HS-5 (cell line): ENCODE data around the gene POLR1G.
"Not testable (repeated sequence)": the region's sequence is repeated elsewhere in the genome, so short reads cannot be mapped to it uniquely, and the experiment has no call there.

Experiments used
- DNase-seq: peaks from one replicate; pipeline ENCODE4 v3.0.0-alpha.2; 2012; ENCODE audit warnings: low read depth

POLR1G gene

DNA sequence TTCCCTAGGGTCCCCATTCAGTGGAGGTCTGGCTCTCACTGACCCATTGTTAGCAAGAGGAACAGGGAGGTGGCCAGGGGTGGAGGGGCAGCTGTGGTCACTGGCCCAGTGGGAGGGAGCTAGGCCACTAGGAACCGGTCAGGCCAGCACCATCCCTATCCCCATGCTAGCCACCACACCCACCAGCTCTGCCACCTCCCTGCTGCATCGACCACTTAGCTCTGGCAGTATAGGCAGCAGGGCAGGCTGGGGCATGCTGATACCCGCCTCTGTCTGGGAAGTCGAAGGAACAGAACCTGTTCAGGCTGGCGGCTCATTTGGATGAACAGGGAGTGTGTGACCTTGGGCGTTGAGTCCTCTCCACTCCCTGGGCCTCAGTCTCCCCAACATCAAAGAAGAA, 6.3 kb upstream of the POLR1G start:
- no peak for DNase-seq

DNA sequence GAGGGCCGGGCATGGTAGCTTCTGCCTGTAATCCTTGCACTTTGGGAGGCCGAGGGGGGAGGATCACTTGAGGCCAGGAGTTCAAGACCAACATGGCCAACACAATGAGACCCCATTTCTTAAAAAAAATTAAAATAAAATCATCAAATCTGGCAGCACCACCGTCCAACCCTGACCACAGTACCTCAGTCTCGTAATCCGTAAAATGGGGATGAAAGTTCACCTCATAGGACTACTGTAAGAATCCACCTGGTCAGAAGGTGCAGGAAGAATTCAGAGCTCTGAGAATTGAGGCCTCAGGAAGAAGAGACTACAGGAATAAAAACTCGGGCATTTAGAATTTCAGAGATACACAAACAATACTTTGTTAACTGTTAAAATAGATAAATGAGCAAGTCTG, 4.6 kb upstream of the POLR1G start:
- DNase-seq: no peak

DNA sequence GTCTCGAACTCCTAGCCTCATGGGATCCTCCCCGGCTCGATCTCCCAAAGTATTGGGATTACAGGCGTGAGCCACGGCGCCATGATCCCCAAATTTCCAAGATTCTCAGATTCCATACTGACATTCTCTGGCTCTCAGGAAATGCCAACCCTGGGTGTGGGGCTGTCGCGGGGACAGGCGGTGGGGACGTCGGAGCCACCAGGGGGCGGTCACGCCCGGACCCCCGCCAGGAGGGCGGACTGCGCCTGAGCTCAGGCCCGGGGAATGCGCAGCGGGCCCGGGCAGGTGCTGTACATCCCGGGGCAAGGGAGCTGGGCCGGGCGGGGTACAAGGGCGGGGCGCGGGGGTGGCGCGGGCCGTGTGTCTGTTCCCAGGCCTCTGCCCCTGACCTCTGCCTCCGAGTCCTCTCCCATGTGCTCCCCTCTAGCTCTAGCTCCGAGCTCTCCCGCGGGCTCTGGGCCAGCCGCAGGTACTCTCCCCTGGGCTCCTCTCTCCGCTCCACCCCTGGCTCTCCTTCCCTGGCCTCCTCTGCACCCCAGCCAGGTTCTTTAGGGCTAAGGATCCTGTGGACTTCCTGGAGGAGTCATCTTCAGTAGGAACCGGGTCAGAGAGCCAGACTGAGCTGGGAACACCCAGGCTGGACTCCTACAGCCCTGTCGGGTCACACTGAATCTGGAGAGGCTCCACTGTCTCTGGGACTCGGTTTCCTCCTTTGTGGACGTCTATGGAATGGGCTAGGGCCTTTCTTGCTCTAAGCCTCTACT, 4.0 kb upstream of the POLR1G start:
- no peak for DNase-seq

DNA sequence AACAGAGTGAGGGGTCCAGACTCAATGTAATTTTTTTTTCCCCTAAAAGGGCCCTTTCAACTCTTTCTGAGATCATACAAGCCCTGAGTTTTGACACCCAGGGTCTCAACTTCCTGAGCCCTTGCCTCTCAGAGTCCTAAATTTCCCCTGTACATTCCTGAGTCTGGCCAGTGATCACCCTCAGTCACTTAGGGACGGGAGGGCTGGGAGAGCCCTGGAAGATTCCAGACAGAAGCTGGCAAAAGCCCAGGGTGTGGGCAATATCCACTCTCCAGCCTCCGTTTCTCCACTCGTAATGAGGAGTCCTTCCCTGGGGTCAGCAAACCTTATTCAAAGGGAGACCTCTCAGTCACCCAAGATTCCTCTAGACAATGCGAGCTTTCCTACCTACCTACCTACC, 3.2 kb upstream of the POLR1G start:
- no peak for DNase-seq

DNA sequence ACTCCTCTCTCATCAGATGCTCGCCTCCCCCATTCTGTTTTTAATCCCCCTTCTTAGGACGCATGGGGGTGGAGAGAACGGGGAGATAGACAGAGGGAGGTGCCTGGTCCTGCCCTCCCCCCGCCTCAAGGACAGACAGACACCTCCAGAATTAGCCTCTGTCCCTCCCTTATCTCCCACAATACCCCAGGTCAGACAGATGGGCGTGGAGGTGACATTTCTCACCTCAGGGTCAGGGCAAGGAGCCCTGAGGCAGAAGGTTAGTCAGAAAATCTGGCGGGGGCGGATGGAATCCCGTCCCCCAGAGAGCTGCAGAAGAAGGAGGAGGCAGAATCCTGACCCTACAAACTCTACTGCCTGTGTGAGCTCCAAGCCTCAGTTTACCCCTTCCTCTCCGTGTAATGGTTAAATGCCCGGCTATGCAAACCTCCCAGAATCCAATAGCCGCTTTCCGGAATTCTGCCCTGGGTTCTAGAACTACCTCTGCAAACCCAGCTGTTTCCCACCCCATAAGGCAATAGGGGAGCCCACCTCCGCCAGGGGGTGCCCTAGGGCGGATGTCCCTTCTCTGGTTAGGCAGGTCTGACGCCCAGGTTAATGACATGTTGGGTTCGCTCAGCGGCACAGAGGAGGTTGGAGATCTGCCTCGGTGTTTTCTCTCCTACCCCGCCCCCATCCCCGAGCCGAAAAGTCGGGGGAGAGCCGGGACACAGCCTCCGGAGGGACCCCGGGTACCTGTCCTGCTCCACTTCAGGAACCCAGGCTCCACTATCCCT, 2.5 kb upstream of the POLR1G start:
- no peak for DNase-seq

DNA sequence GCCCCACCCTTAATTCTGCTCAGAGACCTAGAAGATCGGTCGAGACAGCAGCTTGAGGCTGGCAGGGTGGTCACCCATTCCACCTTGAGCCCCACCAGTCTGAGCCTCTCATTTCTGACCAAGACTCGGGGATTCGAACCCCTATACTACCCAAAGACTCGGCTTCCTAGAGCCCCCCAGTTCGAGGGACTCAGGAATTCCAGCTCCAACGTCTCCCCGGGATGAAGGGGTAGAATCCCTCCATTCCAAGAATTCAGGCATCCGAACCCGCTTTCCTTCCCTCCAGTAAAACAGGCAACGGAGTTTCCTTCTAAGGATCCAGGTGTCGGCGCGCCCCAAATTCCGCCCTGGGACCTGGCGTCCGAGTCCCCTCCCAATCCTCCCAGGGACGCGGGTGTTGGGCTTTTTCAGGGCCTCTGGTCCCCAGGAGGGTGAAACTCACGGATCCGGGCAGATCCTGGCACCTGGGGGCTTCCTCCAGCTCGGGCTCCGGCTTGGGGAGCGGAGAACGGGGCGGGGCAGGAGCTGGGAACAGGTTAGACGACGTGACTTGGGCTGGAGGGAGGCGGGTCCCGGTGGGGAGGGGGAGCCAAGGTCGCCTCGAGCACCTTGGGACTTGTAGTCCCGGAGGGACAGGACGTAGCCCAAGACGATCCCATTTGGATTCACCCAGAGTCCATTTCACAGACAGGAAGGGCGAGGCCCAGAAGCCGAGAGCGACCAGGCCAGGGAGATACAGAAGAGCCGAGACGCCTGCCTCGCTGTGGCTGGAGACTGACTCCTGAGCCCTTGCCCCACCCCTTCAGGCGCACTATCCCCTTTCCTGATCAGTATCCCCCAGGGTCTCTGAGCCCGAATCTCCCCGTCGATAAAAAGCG, 1.6 kb upstream of the POLR1G start, which contains the start of gene PPP1R13L:
Gene PPP1R13L (minus strand): TSS at position 513 of the 878 bp plus-strand sequence. CDS start 6,751 bp downstream, outside the sequence.
- peak; percentile 80 for DNase-seq

DNA sequence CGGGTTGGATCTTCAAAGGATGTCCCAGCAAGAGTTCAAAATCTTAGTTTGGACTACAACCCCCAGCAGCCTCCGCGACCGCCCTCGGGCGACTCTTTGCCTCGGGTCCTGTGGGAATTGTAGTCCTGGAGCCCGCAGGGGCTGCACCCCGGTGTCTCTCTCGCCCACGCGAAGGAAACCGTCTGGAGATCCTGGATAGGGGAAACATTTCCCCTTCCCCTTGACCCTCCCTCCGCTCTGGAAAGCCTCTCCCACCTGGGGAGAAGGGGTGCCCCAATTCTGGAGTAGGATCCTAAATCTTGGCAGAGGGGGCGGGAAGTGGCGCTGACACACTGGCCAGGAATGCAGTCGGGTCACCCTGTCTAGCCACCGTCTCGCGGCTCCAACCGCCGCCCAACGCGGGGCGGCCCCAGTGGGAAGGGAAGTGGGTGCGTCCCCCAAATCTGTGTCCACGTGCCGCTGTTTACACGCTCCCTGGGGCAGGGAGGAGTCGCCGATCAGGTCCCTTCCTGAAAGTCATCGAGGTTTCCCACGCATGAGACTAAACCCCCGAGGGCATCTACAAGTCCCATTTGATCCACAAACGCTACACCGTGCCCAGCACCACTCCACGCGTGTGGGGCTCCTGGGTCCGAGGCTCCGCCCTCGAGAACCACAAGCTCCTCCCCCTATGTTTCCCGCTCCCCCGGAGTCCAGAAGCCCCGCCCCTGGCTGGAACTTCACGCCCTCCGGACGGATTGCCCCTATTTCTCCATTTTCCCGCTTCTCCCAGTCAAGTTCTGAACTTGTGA, 814 bp upstream of the POLR1G start:
- peak; percentile 92 for DNase-seq

DNA sequence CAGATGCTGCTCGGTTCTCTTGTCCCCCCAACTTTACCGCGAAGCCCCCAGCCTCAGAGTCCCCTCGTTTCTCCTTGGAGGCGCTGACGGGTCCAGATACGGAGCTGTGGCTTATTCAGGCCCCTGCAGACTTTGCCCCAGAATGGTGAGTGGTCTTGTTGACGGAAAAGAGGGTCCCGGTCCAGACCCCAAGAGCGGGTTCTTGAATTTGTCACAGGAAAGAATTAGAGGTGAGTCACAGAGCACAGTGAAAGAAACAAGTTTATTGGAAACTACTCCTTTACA, 589 bp downstream of the POLR1G start:
- DNase-seq: no peak

DNA sequence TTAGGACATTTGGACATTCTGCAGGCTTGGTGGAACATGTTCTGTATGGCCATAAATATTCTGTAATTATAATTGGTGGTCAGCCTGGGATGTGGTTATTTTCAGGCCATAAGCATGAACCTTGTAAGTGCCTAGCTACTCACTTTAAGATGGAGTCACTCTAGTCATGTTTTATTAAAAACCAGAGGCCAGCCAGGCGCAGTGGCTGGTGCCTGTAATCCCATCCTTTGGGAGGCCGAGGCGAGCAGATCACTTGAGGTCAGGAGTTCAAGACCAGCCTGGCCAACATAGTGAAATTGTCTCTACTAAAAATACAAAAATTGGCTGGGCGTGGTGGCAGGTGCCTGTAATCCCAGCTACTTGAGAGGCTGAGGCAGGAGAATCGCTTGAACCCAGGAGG, 1.1 kb downstream of the POLR1G start:
- not testable (repeated sequence) for DNase-seq

DNA sequence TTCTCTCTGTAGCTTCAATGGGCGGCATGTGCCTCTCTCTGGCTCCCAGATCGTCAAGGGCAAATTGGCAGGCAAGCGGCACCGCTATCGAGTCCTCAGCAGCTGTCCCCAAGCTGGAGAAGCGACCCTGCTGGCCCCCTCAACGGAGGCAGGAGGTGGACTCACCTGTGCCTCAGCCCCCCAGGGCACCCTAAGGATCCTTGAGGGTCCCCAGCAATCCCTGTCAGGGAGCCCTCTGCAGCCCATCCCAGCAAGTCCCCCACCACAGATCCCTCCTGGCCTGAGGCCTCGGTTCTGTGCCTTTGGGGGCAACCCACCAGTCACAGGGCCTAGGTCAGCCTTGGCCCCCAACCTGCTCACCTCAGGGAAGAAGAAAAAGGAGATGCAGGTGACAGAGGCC, 1.7 kb downstream of the POLR1G start:
- no peak for DNase-seq

DNA sequence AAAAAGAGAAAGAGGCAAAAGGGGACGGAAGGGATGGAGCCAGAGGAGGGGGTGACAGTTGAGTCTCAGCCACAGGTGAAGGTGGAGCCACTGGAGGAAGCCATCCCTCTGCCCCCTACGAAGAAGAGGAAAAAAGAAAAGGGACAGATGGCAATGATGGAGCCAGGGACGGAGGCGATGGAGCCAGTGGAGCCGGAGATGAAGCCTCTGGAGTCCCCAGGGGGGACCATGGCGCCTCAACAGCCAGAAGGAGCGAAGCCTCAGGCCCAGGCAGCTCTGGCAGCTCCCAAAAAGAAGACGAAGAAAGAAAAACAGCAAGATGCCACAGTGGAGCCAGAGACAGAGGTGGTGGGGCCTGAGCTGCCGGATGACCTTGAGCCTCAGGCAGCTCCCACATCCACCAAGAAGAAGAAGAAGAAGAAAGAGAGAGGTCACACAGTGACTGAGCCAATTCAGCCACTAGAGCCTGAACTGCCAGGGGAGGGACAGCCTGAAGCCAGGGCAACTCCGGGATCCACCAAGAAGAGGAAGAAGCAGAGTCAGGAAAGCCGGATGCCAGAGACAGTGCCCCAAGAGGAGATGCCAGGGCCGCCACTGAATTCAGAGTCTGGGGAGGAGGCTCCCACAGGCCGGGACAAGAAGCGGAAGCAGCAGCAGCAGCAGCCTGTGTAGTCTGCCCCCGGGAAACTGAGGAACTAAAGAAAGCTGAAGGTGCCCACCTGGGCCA, 2.5 kb downstream of the POLR1G start:
- DNase-seq: no peak

DNA sequence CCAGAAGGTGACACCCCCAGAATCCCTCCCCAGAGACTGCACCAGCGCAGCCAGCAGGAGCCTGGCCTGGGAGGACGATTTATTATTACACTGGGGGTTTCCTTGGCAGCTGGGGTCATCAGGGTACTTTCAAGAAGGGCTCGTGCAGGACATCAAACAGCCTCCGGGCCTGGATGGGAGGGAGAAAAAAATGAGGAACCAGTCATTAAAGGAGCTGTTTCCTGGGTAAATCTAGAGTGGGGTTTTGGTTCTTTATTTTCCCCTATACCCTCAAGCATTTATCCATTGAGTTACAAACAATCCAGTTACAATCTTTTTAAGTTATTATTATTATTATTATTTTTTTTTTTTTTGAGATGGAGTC, 3.1 kb downstream of the POLR1G start:
- DNase-seq: no peak

DNA sequence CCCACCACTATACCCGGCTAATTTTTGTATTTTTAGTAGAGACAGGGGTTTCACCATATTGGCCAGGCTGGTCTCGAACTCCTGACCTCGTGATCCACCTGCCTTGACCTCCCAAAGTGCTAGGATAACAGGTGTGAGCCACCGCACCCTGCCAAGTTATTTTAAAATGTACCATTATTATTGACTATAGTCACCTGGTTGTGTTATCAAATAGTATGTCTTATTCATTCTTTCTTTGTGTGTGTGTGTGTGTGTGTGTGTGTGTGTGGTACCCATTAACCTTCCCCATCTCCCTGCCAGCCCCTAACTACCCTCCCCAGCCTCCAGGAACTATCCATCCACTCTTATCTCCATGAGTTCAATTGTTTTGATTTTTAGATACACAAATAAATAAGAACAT, 3.9 kb downstream of the POLR1G start:
- DNase-seq: not testable (repeated sequence)

DNA sequence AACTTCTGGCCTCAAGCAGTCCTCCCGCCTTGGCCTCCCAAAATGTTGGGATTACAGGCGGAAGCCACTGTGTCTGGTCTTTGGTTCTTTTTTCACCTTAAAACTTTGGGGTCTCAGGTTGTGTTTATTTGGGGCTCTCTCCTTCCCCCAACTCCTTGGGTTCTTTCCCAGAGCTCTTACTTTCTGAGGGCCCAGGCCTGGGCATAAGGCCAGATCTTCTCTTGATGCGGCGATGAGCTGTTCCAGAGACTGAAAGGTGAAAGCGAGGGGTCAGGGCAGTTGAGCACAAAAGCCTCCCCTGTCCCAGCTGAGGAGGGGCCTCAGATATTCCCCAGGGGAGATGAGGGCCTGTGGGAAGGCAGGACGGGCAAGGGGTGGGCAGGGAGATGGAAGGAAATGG, 7.1 kb downstream of the POLR1G start:
- DNase-seq: no peak

DNA sequence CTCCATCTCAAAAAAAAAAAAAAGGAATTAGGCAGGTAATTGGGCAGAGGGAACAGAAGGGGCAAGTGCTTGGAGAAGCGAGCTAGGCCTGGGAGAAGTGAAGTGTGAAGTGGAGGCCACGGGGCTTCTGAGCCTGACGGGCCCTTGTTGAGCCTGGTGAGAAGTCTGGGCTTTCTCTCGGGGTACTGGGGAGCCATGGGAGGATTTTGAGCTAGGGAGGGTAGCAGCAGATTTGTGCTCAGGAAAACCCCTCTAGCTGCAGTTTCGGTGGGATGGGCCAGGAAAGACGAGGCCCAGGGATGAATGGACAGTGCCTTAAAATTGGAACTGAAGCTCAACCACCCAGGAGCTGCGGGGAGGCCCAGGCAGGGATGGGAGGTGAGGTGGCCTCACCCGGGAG, 8.0 kb downstream of the POLR1G start:
- no peak for DNase-seq

DNA sequence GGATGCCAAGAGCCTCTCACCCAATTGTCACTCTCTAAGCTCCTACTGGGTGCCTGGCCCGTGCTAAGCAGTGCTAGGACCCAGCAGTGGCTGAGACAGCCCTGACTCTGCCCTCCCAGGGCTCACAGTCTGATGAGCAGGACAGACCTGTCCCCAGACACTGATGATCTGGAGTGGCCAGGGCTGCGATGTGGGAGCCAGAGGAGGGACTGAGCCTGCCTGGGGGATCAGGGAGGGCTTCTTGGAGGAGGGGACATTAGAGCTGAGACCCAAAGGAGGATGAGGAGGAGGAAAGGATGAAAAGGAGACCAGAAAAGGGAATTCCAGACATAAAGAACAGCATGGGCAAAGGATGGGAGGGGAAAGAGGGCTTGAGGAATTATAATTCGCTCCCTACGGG, 10.7 kb downstream of the POLR1G start:
- DNase-seq: no peak

DNA sequence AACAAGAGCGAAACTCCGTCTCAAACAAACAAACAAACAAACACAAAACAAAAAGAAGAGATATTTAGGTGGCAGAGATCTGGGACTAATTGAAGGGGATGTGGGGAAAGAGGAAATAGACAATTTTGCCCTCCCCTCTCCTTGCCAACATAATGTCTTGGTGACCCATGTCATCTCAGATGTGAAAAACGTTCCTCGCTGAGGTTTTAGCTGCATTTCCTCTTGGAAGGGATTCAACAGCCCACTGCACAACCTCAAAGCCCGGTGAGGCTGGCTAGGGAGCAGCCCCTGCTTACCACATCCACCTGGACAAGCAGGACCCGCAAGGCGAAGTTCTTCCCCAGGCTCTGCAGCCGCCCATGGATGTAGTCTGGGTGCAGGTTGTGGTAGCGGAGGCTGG, 12.4 kb downstream of the POLR1G start:
- DNase-seq: no peak

DNA sequence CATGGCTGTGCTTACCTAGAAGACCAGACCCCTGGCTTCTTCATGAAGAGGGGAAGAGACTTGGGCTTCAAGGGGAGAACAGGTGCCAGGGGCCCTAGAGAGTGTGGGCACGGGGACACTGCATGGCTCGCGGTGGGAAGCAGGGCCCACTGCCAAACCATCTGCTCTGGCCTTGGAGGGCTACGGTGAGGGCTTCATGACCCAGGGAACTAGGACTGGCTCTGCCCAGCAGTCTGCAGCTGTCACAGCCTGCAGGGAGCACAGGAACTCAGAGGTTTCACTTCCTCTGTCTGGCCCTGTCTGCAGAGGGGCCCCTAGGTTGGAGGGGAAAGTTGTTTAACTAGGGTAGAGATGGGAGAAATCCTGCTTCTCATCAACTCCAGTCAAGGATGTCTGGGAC, 13.0 kb downstream of the POLR1G start:
- DNase-seq: no peak

DNA sequence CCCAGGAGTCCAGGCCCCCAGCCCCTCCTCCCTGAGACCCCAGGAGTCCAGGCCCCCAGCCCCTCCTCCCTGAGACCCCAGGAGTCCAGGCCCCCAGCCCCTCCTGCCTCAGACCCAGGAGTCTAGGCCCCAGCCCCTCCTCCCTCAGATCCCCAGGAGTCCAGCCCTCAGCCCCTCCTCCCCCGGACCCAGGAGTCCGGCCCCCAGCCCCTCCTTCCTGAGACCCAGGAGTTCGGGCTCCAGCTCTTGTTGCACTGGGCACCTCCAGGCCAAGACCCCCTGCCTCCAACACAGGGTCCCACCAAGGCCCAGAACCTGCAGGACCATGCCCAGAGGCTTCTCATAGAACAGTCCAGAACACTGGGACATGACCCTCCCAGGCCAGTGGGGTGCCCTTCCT, 13.5 kb downstream of the POLR1G start:
- no peak for DNase-seq

DNA sequence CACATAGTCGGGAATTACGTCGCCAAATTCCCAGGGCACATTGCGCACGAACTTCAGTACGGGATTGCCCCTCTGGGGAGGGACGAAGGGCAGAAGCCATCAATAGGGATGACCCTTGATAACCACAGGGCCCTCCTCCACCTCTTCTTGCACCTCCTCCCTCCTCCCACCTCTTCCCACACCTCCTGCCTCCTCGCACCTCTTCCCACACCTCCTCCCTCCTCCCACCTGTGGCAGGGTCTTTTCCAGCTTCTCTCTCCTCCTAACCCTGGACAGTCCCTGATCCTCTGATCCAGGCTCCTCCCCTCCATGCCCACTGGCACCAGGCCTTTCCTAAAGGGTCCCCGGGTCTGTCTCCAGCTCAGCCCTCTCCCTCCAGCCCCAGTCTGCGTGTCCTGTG, 13.9 kb downstream of the POLR1G start:
- no peak for DNase-seq

DNA sequence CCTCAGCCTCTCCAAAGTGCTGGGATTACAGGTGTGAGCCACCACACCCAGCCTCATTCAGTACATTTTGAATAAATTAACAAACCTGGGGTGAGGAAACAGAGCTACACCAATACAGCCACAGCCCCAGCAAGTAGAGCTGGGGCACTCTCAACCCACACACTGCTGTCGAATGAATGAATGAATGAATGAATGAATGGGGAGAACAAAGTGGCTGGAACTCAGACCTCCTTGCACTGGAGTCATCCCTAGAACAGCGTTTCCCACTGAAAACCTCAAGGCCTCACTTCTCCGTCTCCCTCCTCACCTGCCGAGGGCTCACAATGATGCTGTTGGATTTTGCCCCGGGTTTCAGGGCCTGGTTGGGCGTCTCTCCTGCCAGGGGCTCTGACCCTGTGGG, 14.4 kb downstream of the POLR1G start:
- DNase-seq: no peak
